ENCODE measurements around the gene CDPF1. TPM values are rescaled to one million over a fixed set of nuclear protein-coding genes. Genes with fewer than 3 reads are reported as not detected.

The CDPF1 gene
- total and polyA plus RNA-seq, 2 experiments from 2014 or later, result 10.1 to 14.5 TPM

DNA sequence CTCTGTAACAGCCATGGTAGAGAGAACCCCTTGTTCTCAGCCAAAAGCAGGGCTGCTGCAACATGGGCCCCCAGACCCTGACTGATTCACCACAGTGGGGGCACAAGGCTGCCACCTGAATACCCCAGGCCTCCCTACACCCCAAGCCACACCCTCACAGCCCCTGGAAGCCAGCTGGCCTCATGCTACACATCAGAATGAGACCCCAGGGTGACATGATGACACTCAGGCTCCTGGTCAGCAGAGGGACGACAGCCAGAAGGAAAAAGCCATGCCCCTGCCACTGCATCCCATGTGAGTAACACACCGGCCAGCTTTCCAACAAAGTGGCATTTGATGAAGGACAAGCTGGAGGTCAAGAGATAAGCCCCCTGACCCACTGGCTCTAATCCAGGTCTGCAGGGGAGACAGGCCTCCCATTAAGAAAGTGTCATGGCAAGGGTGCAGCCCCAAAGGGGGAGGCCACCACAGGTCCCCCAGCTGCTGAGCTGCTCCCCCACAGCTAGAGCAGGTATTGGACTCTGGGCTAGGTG is 2.6 kb downstream of the CDPF1 start:
- no peaks in the 10 kb centered on the region for H3K36me3 ChIP-seq (ENCODE audit: insufficient read depth)
- H3K4me3 Mint-ChIP-seq, result no peak overlapping the region

GRCh38 chr22:46246178-46246577 is 3.9 kb downstream of the CDPF1 start:
- no peak overlapping the region for H3K4me3 ChIP-seq
- Mint-ChIP-seq H3K27ac (no peak overlapping the region), H3K36me3 (ENCODE audit: low read depth) (peaks cover 2% of the 10 kb centered on the region; the same call in 1 of the 3 replicates), H3K4me3 (no peak overlapping the region), H3K4me1 (peaks cover 6% of the 10 kb centered on the region), H3K27me3 (ENCODE audit: insufficient read depth, low read depth, poor library complexity) (peaks cover 13% of the 10 kb centered on the region), H3K9me3 (no peaks in the 10 kb centered on the region)
- H3F3A ChIP-seq (replicated peaks; ENCODE audit: low read depth), result no peaks in the 10 kb centered on the region
- H3K9me2 ChIP-seq (ENCODE audit: insufficient read depth), result no peaks in the 10 kb centered on the region
- no peaks in the 10 kb centered on the region for H3K36me3 ChIP-seq (ENCODE audit: insufficient read depth)
- H3K79me2 ChIP-seq (replicated peaks; ENCODE audit: insufficient read depth), result no peaks in the 10 kb centered on the region
- no peaks in the 10 kb centered on the region for H4K20me1 ChIP-seq (replicated peaks; ENCODE audit: insufficient read depth)
- peaks cover 5% of the 10 kb centered on the region for H3K27me3 ChIP-seq (ENCODE audit: insufficient read depth)
- ATAC-seq, result no peak
- H3K4me1 ChIP-seq (ENCODE audit: insufficient read depth), result peaks cover 3% of the 10 kb centered on the region
- no peak for DNase-seq (ENCODE audit: low spot score)
- H3K27ac ChIP-seq (ENCODE audit: low read depth), result no peak overlapping the region
- H3K4me2 ChIP-seq, result no peak overlapping the region
- no peak for TF ChIP-seq EZH2phosphoT487 (IDR thresholded peaks at IDR 0.05; ENCODE audit: unreplicated experiment)
- no peak for TF ChIP-seq ZNF114 (CRISPR knock-in tag; IDR thresholded peaks at IDR 0.05)
- no peak for TF ChIP-seq CREB1 (CRISPR knock-in tag; IDR thresholded peaks at IDR 0.05; ENCODE audit: low read depth)
- TF ChIP-seq NANOG (IDR thresholded peaks at IDR 0.05; ENCODE audit: borderline replicate concordance), result no peak
- TF ChIP-seq POLR2AphosphoS5 (IDR thresholded peaks at IDR 0.05; ENCODE audit: low read depth), result no peak
- no peak for TF ChIP-seq CTCF (conservative IDR thresholded peaks at IDR 0.05; ENCODE audit: low read depth in 2 of 2)
- no peak for TF ChIP-seq STAT1 (IDR thresholded peaks at IDR 0.05; ENCODE audit: unreplicated experiment)
- TF ChIP-seq EZH2 (IDR thresholded peaks at IDR 0.05; ENCODE audit: low read depth, unreplicated experiment), result no peak
- no peak for TF ChIP-seq JUNB (IDR thresholded peaks at IDR 0.05; ENCODE audit: unreplicated experiment)
- TF ChIP-seq REST (IDR thresholded peaks at IDR 0.05; ENCODE audit: unreplicated experiment), result no peak
- TF ChIP-seq ETS1 (IDR thresholded peaks at IDR 0.05), result no peak
- H2AFZ ChIP-seq, result no peak overlapping the region

More for the DNA sequence above, 2.6 kb downstream of the CDPF1 start:
- peaks cover 6% of the 10 kb centered on the region for H3K4me1 ChIP-seq (ENCODE audit: insufficient read depth)
- peaks cover 14% of the 10 kb centered on the region for H3K4me1 Mint-ChIP-seq
- H3K9me2 ChIP-seq (ENCODE audit: insufficient read depth), result no peaks in the 10 kb centered on the region
- no peak for ATAC-seq
- TF ChIP-seq ETS1 (IDR thresholded peaks at IDR 0.05), result no peak
- H2AFZ ChIP-seq, result no peak overlapping the region
- H3K79me2 ChIP-seq (replicated peaks; ENCODE audit: insufficient read depth), result no peaks in the 10 kb centered on the region
- no peak overlapping the region for H3K4me2 ChIP-seq
- H3K27ac Mint-ChIP-seq, result no peak overlapping the region
- peaks cover 2% of the 10 kb centered on the region; the same call in 1 of the 3 replicates for H3K36me3 Mint-ChIP-seq (ENCODE audit: low read depth)
- DNase-seq (ENCODE audit: low spot score), result no peak
- no peaks in the 10 kb centered on the region for H3K9me3 Mint-ChIP-seq
- no peaks in the 10 kb centered on the region for H3F3A ChIP-seq (replicated peaks; ENCODE audit: low read depth)
- H3K4me3 ChIP-seq, result no peak overlapping the region
- H3K27ac ChIP-seq (ENCODE audit: low read depth), result no peak overlapping the region
- H3K27me3 ChIP-seq (ENCODE audit: insufficient read depth), result peaks cover 10% of the 10 kb centered on the region
- H4K20me1 ChIP-seq (replicated peaks; ENCODE audit: insufficient read depth), result no peaks in the 10 kb centered on the region
- H3K27me3 Mint-ChIP-seq (ENCODE audit: insufficient read depth, low read depth, poor library complexity), result peaks cover 13% of the 10 kb centered on the region

Data from GM23338 (cell line).